Muscle of arm (tissue), 12 donors: Measurements from ENCODE around the gene NUBPL. TPM values are rescaled to one million over a fixed set of nuclear protein-coding genes. Genes with fewer than 3 reads are reported as not detected.
"Not testable (repeated sequence)": the region's sequence is repeated elsewhere in the genome, so short reads cannot be mapped to it uniquely, and the experiment has no call there.

Experiments
- DNase-seq: peaks from one replicate; pipeline ENCODE4 v3.0.0-alpha.2; 2013
- polyA plus RNA-seq, 12 donors: library from polyadenylated mRNA; unstranded; fragments of 120-200 nt; gene quantifications; one replicate each; pipeline ENCODE4 v1.2.1, GENCODE V29; 2013; ENCODE audit not compliant: insufficient read length in 12 of 12

NUBPL gene
- polyA plus RNA-seq, 12 donors = 7.4 to 11.3 (median 9.3) TPM; not detected in 1

DNA sequence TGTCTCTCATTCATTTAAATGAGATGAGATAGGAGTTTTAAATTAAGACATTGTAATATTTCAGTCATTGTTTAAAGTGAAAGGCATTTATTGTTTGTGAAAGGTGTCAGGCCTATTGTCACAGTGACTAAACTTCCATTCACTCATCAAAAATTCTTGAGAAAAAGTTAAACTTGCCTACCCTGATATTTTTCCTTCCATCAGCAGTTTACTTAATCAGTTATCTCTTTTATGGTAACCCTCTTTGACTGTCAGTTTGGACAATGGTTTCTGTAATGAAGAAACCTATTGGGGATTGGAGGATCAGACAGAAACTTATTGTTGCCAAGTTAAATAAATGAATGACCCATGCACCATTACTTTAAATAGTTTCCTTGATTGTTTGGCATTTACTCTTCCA is 241.6 kb downstream of the NUBPL start:
- DNase-seq = no peak

DNA sequence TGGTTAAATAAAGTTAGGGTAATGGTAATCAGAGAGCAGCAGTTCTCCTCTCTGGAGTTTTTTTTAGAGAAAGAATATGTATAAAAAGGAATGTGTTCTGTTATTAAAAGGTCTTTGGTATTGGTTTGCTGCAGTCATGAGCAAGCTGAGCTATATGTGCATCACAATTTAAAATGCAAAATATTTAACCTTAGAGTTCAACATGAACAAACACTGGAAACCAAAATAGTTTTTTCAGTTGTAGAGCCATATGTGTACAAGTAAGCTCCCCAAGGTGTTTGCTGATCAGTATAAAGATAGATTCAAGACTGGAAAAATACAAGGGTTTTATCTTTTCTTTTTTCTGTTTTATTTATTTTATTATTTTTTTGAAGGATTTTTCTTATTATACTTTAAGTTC is 245.0 kb downstream of the NUBPL start:
- no peak for DNase-seq

DNA sequence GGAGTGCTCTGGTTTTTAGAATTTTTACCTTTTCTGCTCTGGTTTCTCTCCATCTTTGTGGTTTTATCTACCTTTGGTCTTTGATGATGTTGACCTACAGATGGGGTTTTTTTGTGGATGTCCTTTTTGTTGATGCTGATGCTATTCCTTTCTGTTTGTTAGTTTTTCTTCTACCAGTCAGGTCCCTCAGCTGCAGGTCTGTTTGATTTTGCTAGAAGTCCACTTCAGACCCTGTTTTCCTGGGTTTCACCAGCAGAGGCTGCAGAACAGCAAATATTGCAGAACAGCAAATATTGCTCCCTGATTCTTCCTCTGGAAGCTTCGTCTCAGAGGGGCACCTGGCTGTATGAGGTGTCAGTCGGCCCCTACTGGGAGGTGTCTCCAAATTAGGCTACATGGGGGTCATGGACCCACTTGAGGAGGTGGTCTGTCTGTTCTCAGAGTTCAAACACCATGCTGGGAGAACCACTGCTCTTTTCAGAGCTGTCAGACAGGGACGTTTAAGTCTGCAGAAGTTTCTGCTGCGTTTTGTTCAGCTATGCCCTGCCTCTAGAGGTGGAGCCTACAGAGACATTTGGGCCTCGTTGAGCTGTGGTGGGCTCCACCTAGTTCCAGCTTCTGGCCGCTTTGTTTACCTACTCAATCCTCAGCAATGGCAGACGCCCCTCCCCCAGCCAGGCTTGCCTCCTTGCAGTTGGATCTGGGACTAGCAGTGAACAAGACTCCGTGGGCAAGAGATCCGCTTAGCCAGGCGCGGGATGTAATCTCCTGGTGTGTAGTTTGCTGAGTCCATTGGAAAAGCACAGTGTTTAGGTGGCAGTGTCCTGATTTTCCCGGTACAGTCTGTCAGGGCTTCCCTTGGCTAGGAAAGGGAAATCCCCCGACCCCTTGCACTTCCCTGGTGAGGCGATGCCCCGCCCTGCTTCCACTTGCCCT is 250.8 kb downstream of the NUBPL start:
- not testable (repeated sequence) for DNase-seq

DNA sequence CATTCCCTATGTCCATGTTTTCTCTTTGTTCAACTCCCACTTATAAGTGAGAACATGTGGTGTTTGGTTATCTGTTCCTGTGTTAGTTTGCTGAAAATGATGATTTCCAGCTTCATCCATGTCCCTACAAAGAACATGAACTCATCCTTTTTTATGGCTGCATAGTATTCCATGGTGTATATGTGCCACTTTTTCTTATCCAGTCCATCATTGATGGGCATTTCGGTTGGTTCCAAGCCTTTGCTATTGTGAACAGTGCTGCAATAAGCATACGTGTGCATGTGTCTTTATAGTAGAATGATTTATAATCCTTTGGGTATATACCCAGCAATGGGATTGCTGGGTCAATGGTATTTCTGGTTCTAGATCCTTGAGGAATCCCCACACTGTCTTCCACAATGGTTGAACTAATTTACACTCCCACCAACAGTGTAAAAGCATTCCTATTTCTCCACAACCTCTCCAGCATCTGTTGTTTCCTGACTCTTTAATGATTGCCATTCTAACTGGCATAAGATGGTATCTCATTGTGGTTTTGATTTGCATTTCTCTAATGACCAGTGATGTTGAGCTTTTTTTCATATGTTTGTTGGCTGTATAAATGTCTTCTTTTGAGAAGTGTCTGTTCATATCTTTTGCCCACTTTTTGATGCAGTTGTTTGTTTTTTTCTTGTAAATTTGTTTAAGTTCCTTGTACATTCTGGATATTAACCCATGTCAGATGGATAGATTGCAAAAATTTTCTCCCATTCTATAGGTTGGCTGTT is 252.7 kb downstream of the NUBPL start:
- not testable (repeated sequence) for DNase-seq

DNA sequence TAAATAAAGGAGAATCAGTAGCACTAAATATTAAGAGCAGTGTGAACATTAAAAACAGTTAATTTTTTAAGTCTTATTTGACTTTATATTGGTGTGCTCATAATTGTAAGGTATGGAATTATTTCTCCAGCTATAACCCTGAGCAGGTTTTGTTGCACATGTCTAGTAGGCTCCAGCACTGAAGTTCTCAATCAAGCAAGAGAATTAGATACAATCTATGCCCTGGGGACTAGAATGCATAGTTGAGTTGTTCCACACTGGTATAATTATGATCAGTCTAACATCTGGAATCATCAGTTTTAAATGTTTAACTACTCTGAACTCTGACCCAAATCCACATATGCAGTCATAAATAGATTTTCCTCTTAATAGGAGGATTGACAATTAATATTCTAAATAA is 258.1 kb downstream of the NUBPL start:
- no peak for DNase-seq

DNA sequence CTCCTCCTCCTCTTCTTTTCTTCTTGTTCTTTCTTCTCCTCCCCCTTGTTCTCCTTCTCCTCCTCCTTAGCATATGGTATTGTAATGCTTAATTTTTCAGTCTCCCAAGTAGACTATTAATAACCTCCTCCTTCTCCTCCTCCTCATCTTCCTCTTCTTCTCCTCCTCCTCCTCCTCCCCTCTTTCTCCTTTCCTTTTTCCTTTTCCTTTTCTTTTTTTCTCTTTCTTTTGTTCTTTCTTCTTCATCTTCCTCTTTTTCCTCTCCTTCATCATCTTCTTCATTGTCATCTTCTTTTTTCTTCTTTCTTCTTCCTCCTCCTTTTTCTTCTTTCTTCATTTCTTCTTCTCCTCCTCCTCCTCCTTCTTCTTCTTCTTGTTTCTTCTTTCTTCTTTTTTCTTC is 264.3 kb downstream of the NUBPL start:
- DNase-seq = no peak

DNA sequence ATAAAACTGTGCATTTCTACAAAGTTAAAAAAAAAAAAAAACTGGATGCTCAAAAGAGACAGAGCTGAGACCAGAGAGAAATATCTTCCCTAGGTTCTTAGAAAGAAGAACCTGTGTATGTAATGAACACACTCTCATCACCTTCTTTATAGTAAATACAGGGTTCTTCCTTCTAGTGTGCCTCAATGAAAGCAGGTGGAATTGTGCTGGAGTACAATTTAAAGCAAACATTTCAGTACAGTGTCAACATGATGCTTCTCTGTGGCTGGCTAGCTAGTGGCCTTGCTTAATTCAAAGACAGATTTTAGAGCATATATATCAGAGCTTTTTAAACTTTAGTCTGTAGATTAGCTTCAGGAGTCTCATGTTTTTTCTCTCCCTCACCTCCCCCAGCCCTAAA is 266.1 kb downstream of the NUBPL start:
- DNase-seq = no peak

DNA sequence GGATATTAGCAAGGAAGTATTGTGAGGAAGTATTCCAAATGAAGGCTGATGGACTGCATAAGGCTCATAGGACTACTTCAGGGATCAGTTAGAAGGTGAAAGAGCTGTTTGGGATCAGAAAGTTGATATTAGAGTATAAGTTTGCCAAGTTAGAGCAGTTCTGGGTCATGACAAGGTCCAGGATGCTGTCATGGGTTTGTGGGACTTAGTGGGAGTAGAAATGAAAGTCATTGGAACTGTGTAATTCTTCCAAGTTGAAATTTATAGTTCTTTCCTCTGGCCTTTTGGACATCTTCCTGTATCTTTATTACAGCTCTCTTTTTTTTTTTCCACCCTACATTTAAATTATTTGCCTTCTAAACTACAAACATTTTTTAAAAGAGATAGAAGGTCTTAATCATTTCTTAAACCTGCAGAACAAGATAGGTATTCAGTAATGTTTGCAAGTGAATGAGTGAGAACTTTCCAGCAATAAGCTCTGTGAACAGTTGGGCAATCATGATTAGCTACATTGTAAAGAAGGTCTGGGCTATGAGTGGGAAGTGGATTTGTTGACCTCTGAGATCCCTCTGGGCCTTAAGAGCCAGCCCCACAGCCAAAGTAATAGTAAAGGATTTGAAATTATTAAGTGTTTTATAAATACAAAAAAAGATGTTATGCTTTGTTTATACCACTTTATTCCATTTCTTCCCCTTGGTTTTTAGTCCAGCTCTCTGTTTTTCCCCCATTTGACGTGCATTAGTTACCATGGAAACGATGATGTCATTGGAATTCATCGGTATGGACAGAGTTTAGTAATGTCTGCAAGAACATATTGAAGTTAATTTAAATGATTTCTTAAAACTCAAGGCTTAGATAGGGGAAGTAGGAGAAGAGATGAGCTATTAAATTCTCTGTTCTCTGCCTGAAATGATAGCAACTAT is 268.0 kb downstream of the NUBPL start:
- DNase-seq = peak; percentile 84

DNA sequence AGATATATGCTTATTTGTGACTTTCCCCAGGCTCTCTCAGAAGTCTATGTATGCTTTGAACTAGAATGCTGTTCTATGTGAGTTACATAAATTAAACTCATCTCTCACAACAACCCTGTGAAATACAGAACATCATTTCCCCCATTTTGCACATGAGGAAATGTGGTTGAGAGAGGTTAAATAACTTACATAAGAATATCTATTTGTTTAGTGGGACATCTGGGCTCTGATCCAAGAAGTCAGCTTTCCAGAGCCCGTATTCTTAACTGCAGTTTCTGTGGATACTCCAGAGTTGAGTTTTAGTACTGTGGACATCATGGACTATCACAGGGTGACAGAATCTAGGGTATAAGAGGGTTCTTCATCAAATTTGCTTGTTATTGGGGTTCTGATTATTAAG is 273.4 kb downstream of the NUBPL start:
- DNase-seq = no peak

DNA sequence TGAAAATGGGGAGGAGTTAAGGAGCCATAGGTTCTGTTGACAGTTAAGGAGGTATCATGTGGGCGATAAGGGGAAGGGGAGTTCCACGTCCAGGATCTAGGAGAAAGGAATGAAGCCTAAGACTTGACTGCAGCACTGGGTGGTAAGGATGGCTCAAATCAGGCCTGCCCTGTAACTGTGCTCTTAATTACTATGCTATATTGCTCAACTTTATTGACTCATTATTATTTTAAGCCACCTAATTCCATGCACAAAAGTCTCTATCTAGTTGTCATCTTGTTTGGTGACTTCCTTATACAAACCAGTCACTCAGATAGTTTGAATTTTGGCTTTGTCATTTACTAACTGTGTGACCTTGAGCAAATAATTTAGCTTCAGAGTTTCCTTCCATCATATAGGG is 273.8 kb downstream of the NUBPL start:
- no peak for DNase-seq

DNA sequence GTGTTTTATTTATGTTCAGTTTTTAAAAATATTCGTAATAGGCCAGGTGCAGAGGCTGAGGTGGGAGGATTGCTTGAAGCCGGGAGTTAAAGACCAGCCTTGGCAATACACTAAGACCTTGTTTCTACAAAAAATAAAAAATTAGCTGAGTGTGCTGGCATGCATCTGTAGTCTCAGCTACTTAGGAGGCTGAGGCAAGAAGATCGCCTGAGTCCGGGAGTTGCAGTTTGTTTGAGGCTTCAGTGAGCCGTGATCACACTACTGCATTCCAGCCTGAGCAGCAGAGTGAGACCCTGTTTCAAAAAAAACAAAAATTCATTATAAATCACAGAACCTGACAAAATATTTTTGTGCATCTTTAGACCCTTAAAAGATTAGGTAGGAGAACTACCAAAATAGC is 275.8 kb downstream of the NUBPL start:
- DNase-seq = no peak

DNA sequence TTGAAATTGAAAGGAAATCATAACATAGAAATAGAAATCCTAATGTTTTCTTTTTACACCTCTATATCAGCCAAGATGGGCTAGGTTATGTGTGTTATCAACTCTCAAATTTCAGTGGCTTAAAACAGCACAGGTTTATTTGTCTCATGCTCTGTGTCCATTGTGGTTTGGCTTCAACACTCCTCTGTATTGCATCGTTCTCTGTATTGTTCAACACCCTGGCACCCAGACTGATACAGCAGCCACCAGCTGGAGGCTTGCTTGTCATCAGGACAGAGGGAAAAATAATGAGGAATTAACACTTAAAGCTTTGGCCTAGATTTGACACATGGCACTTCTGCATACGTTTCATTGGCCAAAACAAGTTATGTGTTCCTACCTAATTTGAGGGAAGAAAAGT is 281.7 kb downstream of the NUBPL start:
- DNase-seq = no peak

DNA sequence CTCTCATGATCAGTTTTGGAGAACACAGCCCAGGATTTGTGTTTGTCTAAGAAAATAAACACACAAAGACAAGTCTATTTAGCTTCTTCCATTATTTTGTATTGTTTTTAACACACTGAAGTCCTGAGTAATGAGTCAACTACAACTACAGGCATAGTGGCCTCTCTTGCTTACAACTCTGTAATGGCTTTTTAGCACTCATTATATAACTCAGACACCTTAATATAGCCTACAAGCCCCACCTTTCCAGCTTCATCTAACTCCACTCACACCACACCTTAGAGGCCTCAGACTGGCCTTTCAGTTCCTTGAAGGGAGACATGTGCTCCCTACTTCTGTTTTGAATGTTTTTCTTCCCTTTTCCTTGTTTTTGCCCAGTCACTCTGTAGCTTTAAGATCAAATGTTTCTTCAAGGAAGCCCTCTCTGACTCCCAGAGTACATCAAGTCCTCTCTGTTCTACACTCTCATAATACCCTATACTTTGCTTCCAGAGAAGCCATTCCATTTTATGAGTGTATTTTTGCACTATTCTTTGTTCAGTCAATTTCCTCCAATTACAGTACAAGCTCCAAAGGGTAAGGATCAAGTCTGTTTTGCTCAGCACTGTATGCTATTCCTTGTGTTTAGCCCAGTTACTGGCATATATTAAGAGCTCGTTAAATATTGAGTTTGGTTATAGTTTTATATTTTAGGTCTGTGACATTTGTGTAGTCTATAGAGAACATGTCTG is 282.3 kb downstream of the NUBPL start:
- DNase-seq = no peak

DNA sequence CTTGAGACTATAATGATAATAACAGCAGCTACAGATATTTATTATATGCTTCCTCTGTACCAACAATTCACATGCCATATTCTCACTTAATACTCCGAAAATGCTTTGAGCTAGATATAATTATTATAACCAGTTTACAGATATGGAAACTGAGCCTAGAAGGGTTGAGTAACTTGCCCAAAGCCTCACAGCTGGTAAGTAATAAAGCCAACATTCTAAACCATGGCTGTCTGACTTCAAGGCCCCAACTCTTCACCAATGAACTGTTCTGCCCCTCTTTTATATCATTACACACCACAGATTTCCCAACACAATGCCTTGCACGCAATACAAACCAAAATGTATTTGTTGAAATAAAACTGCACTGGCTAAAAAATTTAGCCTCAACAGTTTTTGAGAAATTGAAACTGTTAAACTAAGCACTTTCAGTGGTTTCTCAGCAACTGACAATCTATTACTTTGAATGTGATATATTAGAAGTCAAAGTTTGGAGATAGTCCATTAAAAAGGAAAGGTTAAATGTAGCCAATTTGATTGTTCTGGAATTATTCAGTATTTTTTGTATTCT is 293.4 kb downstream of the NUBPL start:
- no peak for DNase-seq

DNA sequence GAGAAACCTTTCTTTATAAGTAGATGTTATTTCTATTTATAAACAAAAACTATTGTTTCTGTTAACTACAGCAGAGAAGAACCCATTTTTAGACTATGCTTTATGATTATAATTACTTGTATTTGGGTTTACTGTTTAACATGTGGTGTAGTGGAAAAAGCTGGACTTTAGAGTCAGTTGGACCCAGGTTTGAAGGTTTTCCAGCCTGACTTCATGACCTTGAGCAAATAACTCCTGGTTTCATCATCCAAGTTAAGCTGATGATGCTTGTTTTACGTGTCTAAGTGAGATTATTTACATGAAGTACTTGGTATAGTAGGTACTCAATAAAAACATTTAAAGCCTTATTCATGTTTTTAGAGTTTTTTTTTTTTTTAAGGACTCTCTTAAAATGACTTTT is 294.1 kb downstream of the NUBPL start:
- no peak for DNase-seq

DNA sequence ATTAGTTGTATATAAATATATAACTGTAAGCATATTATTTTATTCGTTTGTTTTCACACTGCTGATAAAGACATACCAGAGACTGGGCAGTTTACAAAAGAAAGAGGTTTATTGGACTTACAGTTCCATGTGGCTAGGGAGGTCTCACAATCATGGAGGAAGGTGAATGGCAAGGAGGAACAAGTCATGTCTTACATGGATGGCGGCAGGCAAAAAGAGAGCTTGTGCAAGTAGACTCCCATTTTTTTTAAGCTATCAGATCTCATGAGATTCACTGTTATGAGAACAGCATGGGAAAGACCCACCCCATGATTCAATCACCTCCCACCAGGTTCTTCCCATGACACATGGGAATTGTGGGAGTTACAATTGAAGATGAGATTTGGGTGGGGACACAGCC is 294.8 kb downstream of the NUBPL start:
- DNase-seq = not testable (repeated sequence)

DNA sequence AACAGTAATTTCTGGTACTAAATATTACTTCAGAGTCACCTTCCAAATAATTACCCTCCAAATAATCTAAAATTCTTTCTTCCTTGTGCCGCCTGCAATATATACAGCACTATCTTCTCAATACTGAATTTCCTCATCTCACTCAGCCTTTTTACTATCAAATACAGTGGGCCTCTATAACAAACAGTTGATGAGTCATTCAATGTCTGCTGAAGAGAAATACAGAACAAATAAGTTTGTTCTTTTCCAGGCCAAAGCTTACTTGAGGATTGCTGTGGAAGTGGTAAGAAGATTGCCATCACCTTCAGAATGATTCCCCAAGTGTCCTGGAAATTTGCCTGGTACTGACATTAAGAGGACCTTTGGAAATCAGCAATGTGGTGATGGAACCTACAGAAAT is 297.7 kb downstream of the NUBPL start:
- DNase-seq = no peak

DNA sequence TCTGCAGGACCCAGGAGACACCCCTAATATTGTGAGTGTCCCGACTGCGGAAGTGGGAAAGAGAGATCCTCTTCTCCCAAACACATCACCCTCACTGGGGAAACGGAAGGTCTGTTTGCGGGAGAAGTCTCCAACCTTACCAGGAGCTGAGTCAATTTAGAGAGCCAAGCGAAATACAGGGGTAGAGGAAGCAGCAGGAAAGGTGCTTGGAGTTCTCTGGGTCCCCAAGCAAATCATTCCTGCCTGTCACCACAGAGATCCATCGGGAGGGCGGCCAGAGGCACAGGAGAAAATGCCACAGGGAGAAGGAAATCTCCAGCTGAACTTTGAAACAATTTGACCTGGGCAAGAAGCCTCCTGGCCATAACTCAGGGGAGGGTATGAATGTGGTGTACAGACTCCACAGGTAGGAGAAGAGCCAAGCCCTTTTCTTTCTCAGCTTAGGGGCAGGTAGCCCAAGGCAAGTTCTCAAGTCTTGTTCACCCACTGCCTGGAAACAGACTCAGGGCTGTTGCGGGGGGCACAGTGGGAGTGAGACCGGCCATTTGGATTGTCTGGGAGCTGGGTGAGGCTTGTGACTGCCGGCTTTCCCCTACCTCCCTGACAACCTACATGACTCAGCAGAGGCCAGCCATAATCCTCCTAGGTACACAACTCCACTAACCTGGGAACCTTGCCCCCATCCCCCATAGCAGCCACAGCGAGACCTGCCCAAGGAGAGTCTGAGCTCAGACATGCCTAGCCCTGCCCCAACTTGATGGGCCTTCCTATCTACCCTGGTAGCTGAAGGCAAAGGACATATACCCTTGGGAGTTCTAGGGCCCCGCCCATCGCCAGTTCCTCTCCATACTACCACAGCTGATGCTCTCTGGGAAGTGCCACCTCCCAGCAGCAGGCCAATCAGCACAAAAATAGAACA is 304.0 kb downstream of the NUBPL start:
- no peak for DNase-seq

DNA sequence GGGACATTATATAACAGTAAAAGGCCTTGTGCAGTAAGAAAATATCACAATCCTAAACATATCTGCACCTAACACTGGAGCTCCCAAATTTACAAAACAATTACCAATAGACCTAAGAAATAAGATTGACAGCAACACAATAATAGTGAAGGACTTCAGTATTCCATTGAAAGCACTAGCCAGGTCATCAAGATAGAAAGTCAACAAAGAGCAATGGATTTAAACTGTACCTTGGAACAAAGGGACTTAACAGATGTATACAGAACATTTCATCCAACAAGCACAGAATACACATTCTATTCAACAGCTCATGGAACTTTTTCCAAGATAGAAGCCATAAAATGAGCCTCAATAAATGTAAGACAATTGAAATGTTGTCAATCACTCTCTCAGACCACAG is 306.4 kb downstream of the NUBPL start:
- DNase-seq = no peak

DNA sequence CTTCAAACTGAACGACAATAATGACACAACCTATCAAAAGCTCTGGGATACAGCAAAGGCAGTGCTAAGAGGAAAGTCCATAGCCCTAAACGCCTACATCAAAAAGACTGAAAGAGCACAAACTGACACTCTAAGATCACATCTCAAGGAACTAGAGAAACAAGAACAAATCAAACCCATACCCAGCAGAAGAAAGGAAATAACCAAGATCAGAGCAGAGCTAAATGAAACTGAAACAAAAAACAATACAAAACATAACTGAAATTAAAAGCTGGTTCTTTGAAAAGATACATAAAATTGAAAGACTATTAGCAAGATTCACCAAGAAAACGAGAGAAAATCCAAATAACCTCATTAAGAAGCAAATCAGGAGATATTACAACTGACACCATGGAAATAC is 306.9 kb downstream of the NUBPL start:
- DNase-seq = not testable (repeated sequence)
